Type B pancreatic cell (in vitro differentiated cells): ENCODE results near the gene CCDC183. TPM values are rescaled to one million over a fixed set of nuclear protein-coding genes. Genes with fewer than 3 reads are reported as not detected.

Source experiments
- DNase-seq: peaks from one replicate; pipeline ENCODE4 v3.0.0; 2021; ENCODE audit warnings: mixed read lengths; ENCODE audit not compliant: unreplicated experiment; ENCODE audit errors: extremely low spot score
- H3K27ac Mint-ChIP-seq: 2 replicates; pipeline ENCODE4 v1.8.0; 2021; ENCODE audit warnings: mild to moderate bottlenecking, mixed read lengths
- H3K27me3 Mint-ChIP-seq: 2 replicates; pipeline ENCODE4 v1.8.0; 2021; ENCODE audit warnings: mixed read lengths
- H3K36me3 Mint-ChIP-seq: 2 replicates; pipeline ENCODE4 v1.8.0; 2021; ENCODE audit warnings: mixed read lengths
- H3K4me1 Mint-ChIP-seq: one replicate; pipeline ENCODE4 v1.8.0; 2021; ENCODE audit warnings: mixed read lengths; ENCODE audit not compliant: unreplicated experiment
- H3K4me3 Mint-ChIP-seq: 2 replicates; pipeline ENCODE4 v1.8.0; 2021; ENCODE audit warnings: mild to moderate bottlenecking, mixed read lengths
- H3K9me3 Mint-ChIP-seq: 2 replicates; pipeline ENCODE4 v1.8.0; 2021; ENCODE audit warnings: mixed read lengths
- total RNA-seq: library from RNA; stranded (reverse); gene quantifications from 2 replicates; pipeline ENCODE4 v1.2.1, GENCODE V29; 2021; ENCODE audit warnings: low replicate concordance
- TF ChIP-seq, protein P1 (sequence below): fragments of 200-600 bp; sonication (generic); conservative IDR thresholded peaks from 2 replicates; pipeline ENCODE4 v1.5.0; 2021; ENCODE audit warnings: antibody characterized with exemption, mild to moderate bottlenecking

Gene CCDC183
- total RNA-seq, 1 donor from 2014 or later = 2.9 TPM

DNA sequence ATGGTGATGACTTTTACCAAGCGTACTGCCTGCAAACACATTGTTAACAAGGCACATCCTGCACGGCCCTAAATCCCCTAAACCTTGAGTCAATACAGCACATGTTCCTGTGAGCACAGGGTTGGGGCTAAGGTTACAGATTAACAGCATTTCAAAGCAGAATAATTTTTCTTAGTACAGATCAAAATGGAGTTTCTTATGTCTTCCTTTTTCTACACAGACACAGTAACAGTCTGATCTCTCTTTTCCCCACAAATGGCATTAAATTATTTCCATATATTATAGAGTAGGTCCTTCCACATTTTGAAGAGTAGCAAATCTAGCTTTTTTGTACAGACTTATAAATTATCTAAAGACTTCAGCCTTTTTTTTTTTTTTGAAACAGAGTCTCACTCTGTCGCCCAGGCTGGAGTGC, 6.6 kb upstream of the CCDC183 start:
- Mint-ChIP-seq H3K27ac (peak overlapping the region; percentile 67), H3K4me3 (peak overlapping the region; percentile 13), H3K4me1 (peaks cover 35% of the 10 kb centered on the region), H3K27me3 (peaks cover 9% of the 10 kb centered on the region), H3K36me3 (no peaks in the 10 kb centered on the region), H3K9me3 (no peaks in the 10 kb centered on the region)
- DNase-seq = no peak
- TF ChIP-seq, protein P1, sequence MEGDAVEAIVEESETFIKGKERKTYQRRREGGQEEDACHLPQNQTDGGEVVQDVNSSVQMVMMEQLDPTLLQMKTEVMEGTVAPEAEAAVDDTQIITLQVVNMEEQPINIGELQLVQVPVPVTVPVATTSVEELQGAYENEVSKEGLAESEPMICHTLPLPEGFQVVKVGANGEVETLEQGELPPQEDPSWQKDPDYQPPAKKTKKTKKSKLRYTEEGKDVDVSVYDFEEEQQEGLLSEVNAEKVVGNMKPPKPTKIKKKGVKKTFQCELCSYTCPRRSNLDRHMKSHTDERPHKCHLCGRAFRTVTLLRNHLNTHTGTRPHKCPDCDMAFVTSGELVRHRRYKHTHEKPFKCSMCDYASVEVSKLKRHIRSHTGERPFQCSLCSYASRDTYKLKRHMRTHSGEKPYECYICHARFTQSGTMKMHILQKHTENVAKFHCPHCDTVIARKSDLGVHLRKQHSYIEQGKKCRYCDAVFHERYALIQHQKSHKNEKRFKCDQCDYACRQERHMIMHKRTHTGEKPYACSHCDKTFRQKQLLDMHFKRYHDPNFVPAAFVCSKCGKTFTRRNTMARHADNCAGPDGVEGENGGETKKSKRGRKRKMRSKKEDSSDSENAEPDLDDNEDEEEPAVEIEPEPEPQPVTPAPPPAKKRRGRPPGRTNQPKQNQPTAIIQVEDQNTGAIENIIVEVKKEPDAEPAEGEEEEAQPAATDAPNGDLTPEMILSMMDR = no peak

DNA sequence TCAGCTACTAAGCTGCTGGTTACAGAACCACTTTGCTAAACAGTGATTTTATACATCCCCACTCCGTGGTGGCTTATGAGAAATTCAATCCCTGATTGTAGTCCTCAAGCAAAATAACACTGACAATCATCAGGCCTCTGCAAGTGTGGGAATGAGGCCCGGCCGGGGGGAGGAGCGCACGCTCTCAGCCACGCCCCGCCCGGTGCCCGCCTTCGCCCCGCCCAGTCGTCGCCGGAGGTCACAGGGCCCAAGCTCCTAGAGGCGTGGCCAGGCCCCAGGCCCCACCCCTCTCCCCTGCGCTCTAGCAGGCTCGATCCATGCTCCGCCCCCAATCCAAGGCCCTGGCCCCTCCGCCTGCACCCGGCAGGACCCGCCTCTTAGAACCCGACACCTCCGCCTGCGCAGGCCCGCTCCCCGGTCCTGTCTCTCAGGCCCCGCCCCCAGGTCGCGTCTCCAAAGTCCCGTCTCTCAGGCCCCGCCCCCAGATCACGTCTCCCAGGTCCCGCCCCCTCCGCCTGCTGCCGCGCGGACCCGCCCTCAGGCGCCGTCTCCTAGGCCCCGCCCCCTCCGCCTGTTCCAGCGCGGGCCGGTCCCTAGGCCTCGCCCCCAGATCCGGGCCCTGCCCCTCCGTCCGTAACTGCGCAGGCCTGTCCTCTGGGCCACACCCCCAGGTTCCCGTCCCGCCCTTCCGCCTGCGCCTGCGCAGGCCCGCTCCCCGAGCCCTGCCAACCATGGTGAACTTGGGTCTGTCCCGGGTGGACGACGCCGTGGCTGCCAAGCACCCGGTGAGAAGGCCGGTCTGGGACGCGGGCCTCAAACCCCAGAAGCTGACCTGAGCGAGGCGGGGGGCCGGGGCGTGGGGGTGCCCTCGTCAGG, 5.3 kb upstream of the CCDC183 start, which contains the start of gene TMEM141:
TMEM141 (plus strand) TSS at position 705 of the 876 bp plus-strand sequence; CDS start at position 732, 27 bp downstream.
- H3K9me3 Mint-ChIP-seq = no peaks in the 10 kb centered on the region
- H3K4me1 Mint-ChIP-seq = peaks cover 36% of the 10 kb centered on the region
- H3K36me3 Mint-ChIP-seq = no peaks in the 10 kb centered on the region
- H3K27ac Mint-ChIP-seq = peak within 1 kb of the TSS; percentile 95
- peak within 1 kb of the TSS; percentile 89 for H3K4me3 Mint-ChIP-seq
- TF ChIP-seq, protein P1 = no peak
- H3K27me3 Mint-ChIP-seq = peaks cover 9% of the 10 kb centered on the region
- peak; percentile 100 for DNase-seq

DNA sequence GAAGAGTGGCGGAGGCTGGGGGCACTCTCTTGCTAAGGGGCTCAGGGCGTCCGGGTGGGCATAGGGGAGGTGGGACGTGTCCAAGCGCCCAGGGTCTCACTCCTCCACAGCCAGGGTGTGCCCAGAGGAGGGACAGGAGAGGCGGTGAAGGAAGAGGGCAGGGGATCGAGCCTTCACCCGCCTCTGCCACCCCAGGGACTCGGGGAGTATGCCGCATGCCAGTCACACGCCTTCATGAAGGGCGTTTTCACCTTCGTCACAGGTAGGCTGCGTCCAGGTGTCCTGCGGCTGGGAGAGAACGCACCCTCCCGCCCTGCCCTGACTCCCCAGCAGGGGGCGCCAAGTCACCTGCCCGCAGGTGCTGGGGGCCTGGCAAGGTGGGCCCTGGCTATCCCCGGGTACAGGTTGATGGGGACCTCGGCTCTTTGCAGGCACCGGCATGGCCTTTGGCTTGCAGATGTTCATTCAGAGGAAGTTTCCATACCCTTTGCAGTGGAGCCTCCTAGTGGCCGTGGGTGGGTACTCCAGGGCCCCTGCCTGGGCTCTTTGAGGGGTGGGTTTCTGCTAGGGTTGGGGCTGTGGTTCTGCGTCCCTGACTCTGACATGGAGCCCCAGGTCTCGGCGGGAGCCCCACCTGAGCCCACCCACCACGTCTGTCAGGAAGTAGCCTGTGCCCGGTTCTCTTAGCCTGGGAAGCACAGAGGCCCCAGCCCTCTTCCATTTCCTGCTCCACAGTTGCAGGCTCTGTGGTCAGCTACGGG, 4.4 kb upstream of the CCDC183 start:
- DNase-seq = peak; percentile 81
- Mint-ChIP-seq H3K4me3 (peak overlapping the region; percentile 89), H3K27me3 (peaks cover 7% of the 10 kb centered on the region), H3K9me3 (no peaks in the 10 kb centered on the region), H3K36me3 (no peaks in the 10 kb centered on the region), H3K4me1 (peaks cover 44% of the 10 kb centered on the region), H3K27ac (peak overlapping the region; percentile 95)
- TF ChIP-seq, protein P1 = peak; percentile 96

DNA sequence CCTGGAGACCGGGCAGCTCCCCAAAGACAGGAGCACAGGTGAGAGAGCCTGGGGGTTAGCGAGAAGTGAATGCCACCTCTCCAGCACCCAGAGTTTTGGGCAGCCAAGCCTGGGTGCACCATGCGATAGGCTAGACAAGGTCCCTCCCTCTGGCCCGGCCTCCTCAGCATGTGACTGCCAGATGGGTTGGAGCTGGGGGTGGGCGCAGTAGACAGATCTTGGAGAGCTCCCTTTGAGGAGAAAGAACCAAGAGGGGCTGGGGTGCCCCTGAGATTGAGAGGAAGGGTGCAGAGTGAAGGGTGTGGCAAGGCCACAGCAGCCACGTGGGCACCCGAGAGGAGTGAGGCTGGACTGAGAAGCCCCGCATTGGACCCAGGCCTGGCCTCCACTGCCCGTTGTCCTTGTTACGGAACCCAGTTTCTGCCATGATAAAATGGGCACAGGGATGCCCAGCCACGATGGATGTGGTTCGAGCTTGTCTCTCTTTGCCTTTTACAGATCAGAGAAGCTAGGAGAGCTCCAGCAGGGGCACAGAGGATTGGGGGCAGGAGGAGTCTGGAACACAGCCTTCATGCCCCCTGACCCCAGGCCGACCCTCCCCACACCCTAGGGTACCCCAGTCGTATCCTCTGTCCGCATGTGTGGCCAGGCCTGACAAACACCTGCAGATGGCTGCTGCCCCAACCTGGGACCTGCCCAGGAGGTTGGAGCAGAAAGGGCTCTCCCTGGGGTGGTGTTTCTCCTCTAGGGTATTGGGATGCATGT, 3.6 kb upstream of the CCDC183 start:
- Mint-ChIP-seq H3K9me3 (no peaks in the 10 kb centered on the region), H3K27ac (peak overlapping the region; percentile 95), H3K27me3 (peaks cover 4% of the 10 kb centered on the region), H3K36me3 (no peaks in the 10 kb centered on the region), H3K4me1 (peaks cover 47% of the 10 kb centered on the region), H3K4me3 (peak overlapping the region; percentile 89)
- DNase-seq = no peak
- TF ChIP-seq, protein P1 = no peak
